SK-N-SH (cell line): ENCODE data around the gene OR2B2. TPM values are rescaled to one million over a fixed set of nuclear protein-coding genes. Genes with fewer than 3 reads are reported as not detected.

Experiments
- CTCF ChIA-PET: fragments of 300-600, 350-600 bp; formaldehyde crosslinking; extraction: SDS; loops from one replicate; lab custom pipeline; 2021; lab: Yijun Ruan, JAX
- POLR2A ChIA-PET: fragments of 350-600 bp; sonication (Branson Sonifier 250); formaldehyde crosslinking; extraction: SDS; loops from one replicate; lab custom pipeline; 2020; ENCODE audit warnings: antibody characterized with exemption, inconsistent platforms; lab: Yijun Ruan, JAX
- DNase-seq: peaks from one replicate; pipeline ENCODE4 v3.0.0; 2012
- H2AFZ ChIP-seq: fragments of 200-600 bp; sonication (generic); 2 replicates; pipeline ENCODE4 v1.8.1; 2016; ENCODE audit warnings: antibody characterized with exemption, mild to moderate bottlenecking, low read depth
- H3F3A ChIP-seq: fragments of 200-600 bp; sonication (generic); replicated peaks from 2 replicates; pipeline ENCODE3; 2016; ENCODE audit warnings: antibody characterized with exemption, mild to moderate bottlenecking; ENCODE audit not compliant: insufficient read depth
- H3K27ac ChIP-seq, 2 experiments: fragments of 200-500 bp in 1 of 2; fragments of 200-600 bp in 1 of 2; sonication (Bioruptor generic) in 1 of 2; sonication (generic), shearing (Covaris generic) in 1 of 2; 2 replicates each; pipeline versions ENCODE4 v1.5.1 to v1.6.1; 2014 to 2016; ENCODE audit warnings: low read depth in 2 of 2, inconsistent platforms in 1 of 2, low read length in 1 of 2, mild to moderate bottlenecking in 1 of 2, mixed read lengths in 1 of 2
- H3K27me3 ChIP-seq: fragments of 200-600 bp; sonication (generic), shearing (Covaris generic); 2 replicates; pipeline ENCODE4 v1.6.1; 2016; ENCODE audit warnings: mixed run types; ENCODE audit not compliant: insufficient read depth
- H3K36me3 ChIP-seq, 2 experiments: fragments of 200-500 bp in 1 of 2; fragments of 200-600 bp in 1 of 2; sonication (Bioruptor generic) in 1 of 2; sonication (generic) in 1 of 2; replicated peaks in 1 of 2; 2 replicates each; pipeline versions ENCODE3 to v1.5.1; 2014 to 2016; ENCODE audit warnings: low read length in 1 of 2, mild to moderate bottlenecking in 1 of 2; ENCODE audit not compliant: insufficient read depth in 2 of 2, control insufficient read depth in 1 of 2
- H3K4me1 ChIP-seq, 2 experiments: fragments of 200-500 bp in 1 of 2; fragments of 200-600 bp in 1 of 2; sonication (Bioruptor generic) in 1 of 2; sonication (generic), shearing (Covaris generic) in 1 of 2; 2 replicates each; pipeline versions ENCODE4 v1.5.1 to v1.6.1; 2014 to 2016; ENCODE audit warnings: low read depth in 1 of 2, low read length in 1 of 2, mixed run types in 1 of 2; ENCODE audit not compliant: insufficient read depth in 2 of 2, control insufficient read depth in 1 of 2
- H3K4me2 ChIP-seq: fragments of 200-600 bp; sonication (generic), shearing (Covaris generic); 2 replicates; pipeline ENCODE4 v1.6.1; 2017; ENCODE audit warnings: mixed run types
- H3K4me3 ChIP-seq, 2 experiments: fragments of 200-500 bp in 1 of 2; fragments of 200-600 bp in 1 of 2; sonication (Bioruptor generic) in 1 of 2; sonication (generic), shearing (Covaris generic) in 1 of 2; 2 replicates each; pipeline versions ENCODE4 v1.5.1 to v1.8.1; 2014 to 2016; ENCODE audit warnings: low read depth in 2 of 2, inconsistent platforms in 1 of 2, low read length in 1 of 2, mild to moderate bottlenecking in 1 of 2, mixed read lengths in 1 of 2, moderate library complexity in 1 of 2
- H3K79me2 ChIP-seq: fragments of 200-600 bp; sonication (generic); 2 replicates; pipeline ENCODE4 v1.8.1; 2017; ENCODE audit warnings: mild to moderate bottlenecking; ENCODE audit not compliant: insufficient read depth
- H3K9ac ChIP-seq: fragments of 200-600 bp; sonication (generic); 2 replicates; pipeline ENCODE4 v1.6.1; 2017; ENCODE audit warnings: mixed run types
- H3K9me2 ChIP-seq: fragments of 200-600 bp; sonication (generic); 2 replicates; pipeline ENCODE4 v1.6.1; 2017; ENCODE audit warnings: mixed run types
- H3K9me3 ChIP-seq: fragments of 200-600 bp; sonication (generic); 2 replicates; pipeline ENCODE4 v1.6.1; 2017; ENCODE audit warnings: mixed run types, mild to moderate bottlenecking, moderate library complexity
- H4K20me1 ChIP-seq: fragments of 200-600 bp; sonication (generic); 2 replicates; pipeline ENCODE4 v1.6.1; 2017; ENCODE audit warnings: mild to moderate bottlenecking, mixed run types; ENCODE audit not compliant: insufficient read depth
- CHD2 ChIP-seq: fragments of 150-350 bp; IDR thresholded peaks from 2 replicates; pipeline ENCODE4 v1.6.1; 2018; ENCODE audit warnings: low read length; ENCODE audit not compliant: partially characterized antibody
- CTCF ChIP-seq: fragments of 200-600 bp; sonication (generic); IDR thresholded peaks from 2 replicates; pipeline ENCODE4 v1.6.1; 2017; ENCODE audit warnings: antibody characterized with exemption, mild to moderate bottlenecking, moderate library complexity
- EP300 ChIP-seq, 2 experiments: IDR thresholded peaks; 2 replicates each; pipeline versions ENCODE4 v1.4.0 to v1.6.1; 2012; ENCODE audit warnings: borderline replicate concordance in 1 of 2, low read depth in 1 of 2, low read length in 1 of 2
- IRF3 ChIP-seq: fragments of 150-350 bp; IDR thresholded peaks from 2 replicates; pipeline ENCODE4 v1.6.1; 2016; ENCODE audit warnings: mild to moderate bottlenecking, low read depth, low read length
- MXI1 ChIP-seq: IDR thresholded peaks from 2 replicates; pipeline ENCODE4 v1.6.1; 2012; ENCODE audit warnings: mild to moderate bottlenecking, low read depth, low read length, improper control_type of control experiment
- REST ChIP-seq: IDR thresholded peaks from 2 replicates; pipeline ENCODE4 v1.6.1; 2012; ENCODE audit warnings: mild to moderate bottlenecking, low read depth, low read length, moderate library complexity
- RFX5 ChIP-seq: IDR thresholded peaks from 2 replicates; pipeline ENCODE4 v1.6.1; 2012; ENCODE audit warnings: mild to moderate bottlenecking, improper control_type of control experiment, low read length
- TEAD4 ChIP-seq: IDR thresholded peaks from 2 replicates; pipeline ENCODE4 v1.4.0; 2012; ENCODE audit warnings: mild to moderate bottlenecking, borderline replicate concordance; ENCODE audit not compliant: insufficient read depth
- USF2 ChIP-seq: fragments of 150-350 bp; IDR thresholded peaks from 2 replicates; pipeline ENCODE4 v1.6.1; 2017; ENCODE audit warnings: antibody characterized with exemption, low read length, low read depth, borderline replicate concordance
- polyA plus RNA-seq, 3 experiments: library from polyadenylated mRNA; depleted of rRNA; stranded (reverse); fragments of >200 nt; gene quantifications; 2 replicates each; pipeline ENCODE4 v1.2.3, GENCODE V29; 2012

OR2B2 gene
- polyA plus RNA-seq, 1 of the 3 experiments (the other 2 are of a cell fraction), result not detected

GRCh38 chr6:27861861-27862260 is 50.3 kb downstream of the OR2B2 start:
- Histone ChIP-seq H3F3A (peaks cover 27% of the 10 kb centered on the region), H4K20me1 (no peaks in the 10 kb centered on the region), H3K9ac (no peak overlapping the region), H3K36me3 (no peaks in the 10 kb centered on the region), H3K9me2 (no peaks in the 10 kb centered on the region), H3K4me3 (no peak overlapping the region), H3K27me3 (no peaks in the 10 kb centered on the region), H3K79me2 (no peaks in the 10 kb centered on the region), H3K27ac (no peak overlapping the region), H3K9me3 (no peaks in the 10 kb centered on the region), H2AFZ (no peak overlapping the region), H3K4me1 (peaks cover 0 to 12% of the 10 kb centered on the region in 2 experiments; a peak in 1 of 4 replicates), H3K4me2 (no peak overlapping the region)
- ChIA-PET POLR2A (interaction anchor here (0.7 to 3.6 kb wide), 3 partner anchors 24 to 723 kb away, joined by 3 to 20 read pairs (median 3); a partner anchor contains a TSS), CTCF (no interaction called here)
- TF ChIP-seq MXI1 (no peak), EP300 (IDR thresholded peaks at IDR 0.05; ENCODE audit: borderline replicate concordance in 1 of 2, low read depth in 1 of 2, low read length in 1 of 2) (no peak), USF2 (no peak), RFX5 (no peak), CTCF (no peak), TEAD4 (no peak), CHD2 (no peak), REST (no peak), IRF3 (no peak)
- no peak for DNase-seq
